ENCODE data around the gene LINGO1. TPM values are rescaled to one million over a fixed set of nuclear protein-coding genes. Genes with fewer than 3 reads are reported as not detected.
A peak's percentile ranks its signal among the peaks of the same experiment; 100 is the strongest.

Gene LINGO1
- total and polyA plus RNA-seq, 2 of the 8 experiments (the other 6 are each of a cell fraction or from before 2014, with no cell fraction given) = 57.1 to 114 TPM

DNA sequence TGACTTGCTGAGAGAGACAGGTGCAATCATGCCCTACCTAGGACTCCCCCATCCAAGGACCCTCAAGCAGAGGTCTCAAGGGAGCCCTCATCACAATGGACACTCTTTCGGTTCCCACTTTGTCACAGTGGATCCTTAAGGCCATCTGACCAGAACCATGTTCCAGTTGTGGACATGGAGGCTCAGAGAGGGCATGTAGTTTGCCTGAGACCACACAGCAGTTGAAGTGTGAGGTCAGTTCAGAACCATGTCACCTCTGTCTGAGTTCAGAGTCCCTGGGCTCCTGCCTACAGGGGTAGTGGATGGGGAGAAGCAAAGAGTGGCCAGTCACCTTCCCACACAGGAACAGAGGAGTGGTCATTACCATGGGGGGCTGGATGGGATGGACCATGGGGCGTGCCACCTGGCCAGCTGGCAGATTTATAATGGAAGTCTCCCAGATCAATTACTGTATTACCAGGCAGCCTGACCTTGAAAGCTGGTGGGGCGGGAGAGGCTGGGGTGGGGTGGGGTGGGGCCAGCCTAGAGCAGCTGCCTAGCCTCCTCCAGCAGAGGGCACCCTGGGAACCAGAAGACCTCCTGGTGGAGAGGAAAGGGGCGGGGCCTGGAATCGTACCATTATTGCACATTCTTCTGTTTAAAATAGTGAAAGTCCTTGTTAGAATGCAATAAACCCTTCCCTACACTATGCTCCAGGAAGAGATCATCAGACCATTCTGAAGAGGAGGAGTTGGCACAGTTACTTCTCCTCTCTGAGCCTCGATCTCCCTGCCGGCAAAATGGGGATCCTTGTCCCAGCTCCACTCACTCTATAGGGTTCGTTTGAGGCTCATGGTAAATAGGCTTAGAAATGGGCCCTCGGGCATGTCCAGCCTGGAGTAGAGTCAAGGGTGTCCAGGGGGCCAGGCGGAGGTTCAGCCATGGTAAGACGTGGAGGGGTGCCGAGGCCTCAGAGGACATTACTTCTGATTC, 26.9 kb upstream of the LINGO1 start (continued):
- TF ChIP-seq, protein P1, sequence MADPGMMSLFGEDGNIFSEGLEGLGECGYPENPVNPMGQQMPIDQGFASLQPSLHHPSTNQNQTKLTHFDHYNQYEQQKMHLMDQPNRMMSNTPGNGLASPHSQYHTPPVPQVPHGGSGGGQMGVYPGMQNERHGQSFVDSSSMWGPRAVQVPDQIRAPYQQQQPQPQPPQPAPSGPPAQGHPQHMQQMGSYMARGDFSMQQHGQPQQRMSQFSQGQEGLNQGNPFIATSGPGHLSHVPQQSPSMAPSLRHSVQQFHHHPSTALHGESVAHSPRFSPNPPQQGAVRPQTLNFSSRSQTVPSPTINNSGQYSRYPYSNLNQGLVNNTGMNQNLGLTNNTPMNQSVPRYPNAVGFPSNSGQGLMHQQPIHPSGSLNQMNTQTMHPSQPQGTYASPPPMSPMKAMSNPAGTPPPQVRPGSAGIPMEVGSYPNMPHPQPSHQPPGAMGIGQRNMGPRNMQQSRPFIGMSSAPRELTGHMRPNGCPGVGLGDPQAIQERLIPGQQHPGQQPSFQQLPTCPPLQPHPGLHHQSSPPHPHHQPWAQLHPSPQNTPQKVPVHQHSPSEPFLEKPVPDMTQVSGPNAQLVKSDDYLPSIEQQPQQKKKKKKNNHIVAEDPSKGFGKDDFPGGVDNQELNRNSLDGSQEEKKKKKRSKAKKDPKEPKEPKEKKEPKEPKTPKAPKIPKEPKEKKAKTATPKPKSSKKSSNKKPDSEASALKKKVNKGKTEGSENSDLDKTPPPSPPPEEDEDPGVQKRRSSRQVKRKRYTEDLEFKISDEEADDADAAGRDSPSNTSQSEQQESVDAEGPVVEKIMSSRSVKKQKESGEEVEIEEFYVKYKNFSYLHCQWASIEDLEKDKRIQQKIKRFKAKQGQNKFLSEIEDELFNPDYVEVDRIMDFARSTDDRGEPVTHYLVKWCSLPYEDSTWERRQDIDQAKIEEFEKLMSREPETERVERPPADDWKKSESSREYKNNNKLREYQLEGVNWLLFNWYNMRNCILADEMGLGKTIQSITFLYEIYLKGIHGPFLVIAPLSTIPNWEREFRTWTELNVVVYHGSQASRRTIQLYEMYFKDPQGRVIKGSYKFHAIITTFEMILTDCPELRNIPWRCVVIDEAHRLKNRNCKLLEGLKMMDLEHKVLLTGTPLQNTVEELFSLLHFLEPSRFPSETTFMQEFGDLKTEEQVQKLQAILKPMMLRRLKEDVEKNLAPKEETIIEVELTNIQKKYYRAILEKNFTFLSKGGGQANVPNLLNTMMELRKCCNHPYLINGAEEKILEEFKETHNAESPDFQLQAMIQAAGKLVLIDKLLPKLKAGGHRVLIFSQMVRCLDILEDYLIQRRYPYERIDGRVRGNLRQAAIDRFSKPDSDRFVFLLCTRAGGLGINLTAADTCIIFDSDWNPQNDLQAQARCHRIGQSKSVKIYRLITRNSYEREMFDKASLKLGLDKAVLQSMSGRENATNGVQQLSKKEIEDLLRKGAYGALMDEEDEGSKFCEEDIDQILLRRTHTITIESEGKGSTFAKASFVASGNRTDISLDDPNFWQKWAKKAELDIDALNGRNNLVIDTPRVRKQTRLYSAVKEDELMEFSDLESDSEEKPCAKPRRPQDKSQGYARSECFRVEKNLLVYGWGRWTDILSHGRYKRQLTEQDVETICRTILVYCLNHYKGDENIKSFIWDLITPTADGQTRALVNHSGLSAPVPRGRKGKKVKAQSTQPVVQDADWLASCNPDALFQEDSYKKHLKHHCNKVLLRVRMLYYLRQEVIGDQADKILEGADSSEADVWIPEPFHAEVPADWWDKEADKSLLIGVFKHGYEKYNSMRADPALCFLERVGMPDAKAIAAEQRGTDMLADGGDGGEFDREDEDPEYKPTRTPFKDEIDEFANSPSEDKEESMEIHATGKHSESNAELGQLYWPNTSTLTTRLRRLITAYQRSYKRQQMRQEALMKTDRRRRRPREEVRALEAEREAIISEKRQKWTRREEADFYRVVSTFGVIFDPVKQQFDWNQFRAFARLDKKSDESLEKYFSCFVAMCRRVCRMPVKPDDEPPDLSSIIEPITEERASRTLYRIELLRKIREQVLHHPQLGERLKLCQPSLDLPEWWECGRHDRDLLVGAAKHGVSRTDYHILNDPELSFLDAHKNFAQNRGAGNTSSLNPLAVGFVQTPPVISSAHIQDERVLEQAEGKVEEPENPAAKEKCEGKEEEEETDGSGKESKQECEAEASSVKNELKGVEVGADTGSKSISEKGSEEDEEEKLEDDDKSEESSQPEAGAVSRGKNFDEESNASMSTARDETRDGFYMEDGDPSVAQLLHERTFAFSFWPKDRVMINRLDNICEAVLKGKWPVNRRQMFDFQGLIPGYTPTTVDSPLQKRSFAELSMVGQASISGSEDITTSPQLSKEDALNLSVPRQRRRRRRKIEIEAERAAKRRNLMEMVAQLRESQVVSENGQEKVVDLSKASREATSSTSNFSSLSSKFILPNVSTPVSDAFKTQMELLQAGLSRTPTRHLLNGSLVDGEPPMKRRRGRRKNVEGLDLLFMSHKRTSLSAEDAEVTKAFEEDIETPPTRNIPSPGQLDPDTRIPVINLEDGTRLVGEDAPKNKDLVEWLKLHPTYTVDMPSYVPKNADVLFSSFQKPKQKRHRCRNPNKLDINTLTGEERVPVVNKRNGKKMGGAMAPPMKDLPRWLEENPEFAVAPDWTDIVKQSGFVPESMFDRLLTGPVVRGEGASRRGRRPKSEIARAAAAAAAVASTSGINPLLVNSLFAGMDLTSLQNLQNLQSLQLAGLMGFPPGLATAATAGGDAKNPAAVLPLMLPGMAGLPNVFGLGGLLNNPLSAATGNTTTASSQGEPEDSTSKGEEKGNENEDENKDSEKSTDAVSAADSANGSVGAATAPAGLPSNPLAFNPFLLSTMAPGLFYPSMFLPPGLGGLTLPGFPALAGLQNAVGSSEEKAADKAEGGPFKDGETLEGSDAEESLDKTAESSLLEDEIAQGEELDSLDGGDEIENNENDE (IDR thresholded peaks at IDR 0.05; ENCODE audit: insufficient replicate concordance, low read length) = no peak
- TF ChIP-seq EGR1 (IDR thresholded peaks at IDR 0.05; ENCODE audit: borderline replicate concordance, low read depth, low read length) = no peak
- TF ChIP-seq EZH2 (IDR thresholded peaks at IDR 0.05; ENCODE audit: low read depth, low read length, severe bottlenecking) = no peak
- TF ChIP-seq GTF2F1 (IDR thresholded peaks at IDR 0.05; ENCODE audit: borderline replicate concordance, low read depth, low read length) = no peak
- peak; percentile 55 to 64 for TF ChIP-seq RAD21 (IDR thresholded peaks at IDR 0.05 in 1 of 2, conservative IDR thresholded peaks at IDR 0.05 in 1 of 2; ENCODE audit: low read depth in 2 of 2, low read length in 2 of 2)
- TF ChIP-seq CHD2 (IDR thresholded peaks at IDR 0.05; ENCODE audit: low read length) = no peak
- TF ChIP-seq SAP30 (IDR thresholded peaks at IDR 0.05; ENCODE audit: insufficient read depth, insufficient replicate concordance, low read length) = no peak
- no peak for TF ChIP-seq NRF1 (IDR thresholded peaks at IDR 0.05; ENCODE audit: low read depth, low read length)
- no peak for TF ChIP-seq SIX5 (IDR thresholded peaks at IDR 0.05; ENCODE audit: low read depth, low read length)

Data from H1 (cell line).